ENCODE measurements around the gene BMPER.

The BMPER gene

GRCh38 chr7:33918438-33919143 is 13.3 kb downstream of the BMPER start:
- H3K4me3 ChIP-seq (ENCODE audit: low read depth, low read length), result no peak overlapping the region
- DNase-seq (ENCODE audit: low read depth), result no peak

GRCh38 chr7:33919449-33919848 is 14.1 kb downstream of the BMPER start:
- H3K4me3 ChIP-seq (ENCODE audit: low read depth, low read length), result no peak overlapping the region
- DNase-seq (ENCODE audit: low read depth), result no peak

- DNase-seq (ENCODE audit: low read depth), result peak; percentile 78
- H3K4me3 ChIP-seq (ENCODE audit: low read depth, low read length), result no peak overlapping the region
Observed at GRCh38 chr7:33921216-33921938, 16.0 kb downstream of the BMPER start.

GRCh38 chr7:33922820-33923219 is 17.5 kb downstream of the BMPER start:
- DNase-seq (ENCODE audit: low read depth), result no peak
- H3K4me3 ChIP-seq (ENCODE audit: low read depth, low read length), result no peak overlapping the region

GRCh38 chr7:33923440-33924229 is 18.3 kb downstream of the BMPER start:
- no peak overlapping the region for H3K4me3 ChIP-seq (ENCODE audit: low read depth, low read length)
- no peak for DNase-seq (ENCODE audit: low read depth)

GRCh38 chr7:33926535-33926934 is 21.2 kb downstream of the BMPER start:
- no peak overlapping the region for H3K4me3 ChIP-seq (ENCODE audit: low read depth, low read length)
- DNase-seq (ENCODE audit: low read depth), result no peak

- no peak for DNase-seq (ENCODE audit: low read depth)
- H3K4me3 ChIP-seq (ENCODE audit: low read depth, low read length), result no peak overlapping the region
Observed at GRCh38 chr7:33928986-33929385, 23.6 kb downstream of the BMPER start.

- DNase-seq (ENCODE audit: low read depth), result no peak
- H3K4me3 ChIP-seq (ENCODE audit: low read depth, low read length), result no peak overlapping the region
Observed at GRCh38 chr7:33932221-33932620, 26.9 kb downstream of the BMPER start.

GRCh38 chr7:33932832-33933468 is 27.6 kb downstream of the BMPER start:
- H3K4me3 ChIP-seq (ENCODE audit: low read depth, low read length), result no peak overlapping the region
- peak; percentile 52 for DNase-seq (ENCODE audit: low read depth)

- DNase-seq (ENCODE audit: low read depth), result peak; percentile 57
- no peak overlapping the region for H3K4me3 ChIP-seq (ENCODE audit: low read depth, low read length)
Observed at GRCh38 chr7:33933611-33934281, 28.4 kb downstream of the BMPER start.

GRCh38 chr7:33934391-33934790 is 29.1 kb downstream of the BMPER start:
- DNase-seq (ENCODE audit: low read depth), result no peak
- no peak overlapping the region for H3K4me3 ChIP-seq (ENCODE audit: low read depth, low read length)

- DNase-seq (ENCODE audit: low read depth), result no peak
- H3K4me3 ChIP-seq (ENCODE audit: low read depth, low read length), result no peak overlapping the region
Observed at GRCh38 chr7:33936503-33936902, 31.2 kb downstream of the BMPER start.

- no peak overlapping the region for H3K4me3 ChIP-seq (ENCODE audit: low read depth, low read length)
- DNase-seq (ENCODE audit: low read depth), result no peak
Observed at GRCh38 chr7:33937871-33938270, 32.5 kb downstream of the BMPER start.

GRCh38 chr7:33939121-33939520 is 33.8 kb downstream of the BMPER start:
- H3K4me3 ChIP-seq (ENCODE audit: low read depth, low read length), result no peak overlapping the region
- DNase-seq (ENCODE audit: low read depth), result no peak

GRCh38 chr7:33940503-33940902 is 35.2 kb downstream of the BMPER start:
- H3K4me3 ChIP-seq (ENCODE audit: low read depth, low read length), result no peak overlapping the region
- peak; percentile 5 for DNase-seq (ENCODE audit: low read depth)

- no peak overlapping the region for H3K4me3 ChIP-seq (ENCODE audit: low read depth, low read length)
- DNase-seq (ENCODE audit: low read depth), result no peak
Observed at GRCh38 chr7:33941418-33941817, 36.1 kb downstream of the BMPER start.

GRCh38 chr7:33946094-33946699 is 40.9 kb downstream of the BMPER start:
- no peak for DNase-seq (ENCODE audit: low read depth)
- no peak overlapping the region for H3K4me3 ChIP-seq (ENCODE audit: low read depth, low read length)

- DNase-seq (ENCODE audit: low read depth), result no peak
Observed at GRCh38 chr7:33950047-33950714, 44.8 kb downstream of the BMPER start.

More at GRCh38 chr7:33950047-33950714, 44.8 kb downstream of the BMPER start:
- H3K4me3 ChIP-seq (ENCODE audit: low read depth, low read length), result no peak overlapping the region

Measured in skeletal muscle cell (primary cell).